Measurements from ENCODE around the gene NDUFB4.
"Not testable (repeated sequence)": the region's sequence is repeated elsewhere in the genome, so short reads cannot be mapped to it uniquely, and the experiment has no call there.

Gene NDUFB4

DNA sequence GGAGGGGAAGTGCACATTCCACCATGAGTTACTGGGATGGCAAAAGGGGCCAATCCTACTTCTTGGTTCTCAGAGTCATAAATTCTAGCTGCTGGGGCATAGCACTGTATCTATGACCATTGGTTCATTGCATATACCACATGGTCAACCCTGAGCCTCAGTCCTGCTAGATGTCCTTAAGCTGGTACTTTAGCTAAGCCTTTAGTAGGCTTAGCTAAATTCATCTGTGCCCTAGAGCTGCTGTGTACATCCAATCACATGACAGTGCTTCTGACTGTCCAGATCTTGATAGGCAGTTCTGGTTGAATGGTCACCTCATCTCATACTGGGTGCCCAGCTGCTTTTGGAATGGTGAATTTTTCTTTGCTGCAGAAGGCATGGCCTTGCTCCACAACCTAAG lies 8.2 kb downstream of the NDUFB4 start:
- H3K4me3 ChIP-seq (ENCODE audit: low read depth, low read length): no peak overlapping the region
- TF ChIP-seq CTCF (IDR thresholded peaks at IDR 0.05; ENCODE audit: borderline replicate concordance, insufficient read depth, low read depth, low read length): no peak

GRCh38 chr3:120604784-120605183 lies 8.6 kb downstream of the NDUFB4 start:
- TF ChIP-seq CTCF (IDR thresholded peaks at IDR 0.05; ENCODE audit: borderline replicate concordance, insufficient read depth, low read depth, low read length): no peak
- no peak overlapping the region for H3K4me3 ChIP-seq (ENCODE audit: low read depth, low read length)

DNA sequence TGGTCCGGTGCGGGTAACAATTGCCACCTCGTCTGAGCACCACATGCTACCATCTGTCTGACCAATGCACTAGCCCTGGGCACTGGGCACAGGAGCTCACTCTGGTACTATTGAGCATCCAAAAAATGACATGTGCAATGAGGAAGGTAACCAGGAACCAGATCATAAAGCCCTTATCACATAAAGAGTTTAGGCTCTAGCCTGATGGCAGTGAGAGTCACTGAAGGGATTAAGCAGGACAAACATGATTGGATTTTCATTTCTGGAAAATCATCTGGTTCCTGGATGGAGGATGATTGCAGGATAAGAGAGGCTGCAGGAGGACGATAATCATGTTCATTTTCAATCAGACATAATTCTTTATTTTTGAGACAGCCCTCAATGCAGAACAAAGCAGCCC lies 12.4 kb downstream of the NDUFB4 start:
- TF ChIP-seq CTCF (IDR thresholded peaks at IDR 0.05; ENCODE audit: borderline replicate concordance, insufficient read depth, low read depth, low read length): no peak
- H3K4me3 ChIP-seq (ENCODE audit: low read depth, low read length): no peak overlapping the region

GRCh38 chr3:120614765-120615164 lies 18.6 kb downstream of the NDUFB4 start:
- no peak overlapping the region for H3K4me3 ChIP-seq (ENCODE audit: low read depth, low read length)
- no peak for TF ChIP-seq CTCF (IDR thresholded peaks at IDR 0.05; ENCODE audit: borderline replicate concordance, insufficient read depth, low read depth, low read length)

DNA sequence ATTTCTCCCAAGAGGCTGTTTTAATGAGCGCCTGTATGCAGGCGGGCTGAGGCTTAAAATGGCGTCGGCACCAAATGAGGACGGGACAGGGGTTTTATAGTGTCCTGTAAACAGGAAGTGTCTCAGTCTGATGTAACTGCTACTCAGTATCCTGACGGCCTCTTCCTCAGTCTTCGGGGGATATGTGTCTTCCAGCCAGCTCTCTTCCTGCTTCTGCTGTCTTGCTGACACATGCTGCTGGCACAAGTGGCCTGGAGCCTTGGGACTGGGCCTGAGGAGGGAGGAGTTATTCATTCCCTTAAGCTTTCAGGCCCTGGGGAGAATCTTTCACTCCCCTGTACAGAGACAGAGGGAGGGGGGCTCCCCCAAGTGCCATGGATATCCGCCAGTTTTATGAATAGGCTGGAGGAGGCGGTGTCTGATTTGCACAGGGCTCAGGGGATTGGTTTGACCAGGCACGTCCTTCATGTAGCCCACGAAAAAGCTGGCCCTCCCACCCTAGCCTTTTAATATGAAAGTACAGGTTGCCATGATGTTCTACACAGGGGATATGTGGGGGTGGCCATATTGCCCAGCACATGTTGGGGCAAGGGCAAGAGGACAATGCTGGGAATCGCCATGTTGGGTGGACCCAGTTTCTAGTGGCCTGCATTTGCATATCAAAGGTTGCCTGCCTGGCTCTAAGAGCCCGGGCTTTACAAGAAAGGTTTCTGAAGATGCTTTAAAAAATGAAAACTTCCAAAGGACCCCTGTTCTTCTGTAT lies 19.9 kb downstream of the NDUFB4 start:
- TF ChIP-seq CTCF (IDR thresholded peaks at IDR 0.05; ENCODE audit: borderline replicate concordance, insufficient read depth, low read depth, low read length): no peak
- no peak overlapping the region for H3K4me3 ChIP-seq (ENCODE audit: low read depth, low read length)

GRCh38 chr3:120616745-120617144 lies 20.6 kb downstream of the NDUFB4 start:
- not testable (repeated sequence) for H3K4me3 ChIP-seq (ENCODE audit: low read depth, low read length)

- no peak overlapping the region for H3K4me3 ChIP-seq (ENCODE audit: low read depth, low read length)
- no peak for TF ChIP-seq CTCF (IDR thresholded peaks at IDR 0.05; ENCODE audit: borderline replicate concordance, insufficient read depth, low read depth, low read length)
Observed at GRCh38 chr3:120622457-120622856, 26.3 kb downstream of the NDUFB4 start.
